Measurements from ENCODE around the gene ERGIC1.

GRCh38 chr5:172956936-172957335 lies 122.9 kb downstream of the ERGIC1 start:
- TF ChIP-seq, protein P1, sequence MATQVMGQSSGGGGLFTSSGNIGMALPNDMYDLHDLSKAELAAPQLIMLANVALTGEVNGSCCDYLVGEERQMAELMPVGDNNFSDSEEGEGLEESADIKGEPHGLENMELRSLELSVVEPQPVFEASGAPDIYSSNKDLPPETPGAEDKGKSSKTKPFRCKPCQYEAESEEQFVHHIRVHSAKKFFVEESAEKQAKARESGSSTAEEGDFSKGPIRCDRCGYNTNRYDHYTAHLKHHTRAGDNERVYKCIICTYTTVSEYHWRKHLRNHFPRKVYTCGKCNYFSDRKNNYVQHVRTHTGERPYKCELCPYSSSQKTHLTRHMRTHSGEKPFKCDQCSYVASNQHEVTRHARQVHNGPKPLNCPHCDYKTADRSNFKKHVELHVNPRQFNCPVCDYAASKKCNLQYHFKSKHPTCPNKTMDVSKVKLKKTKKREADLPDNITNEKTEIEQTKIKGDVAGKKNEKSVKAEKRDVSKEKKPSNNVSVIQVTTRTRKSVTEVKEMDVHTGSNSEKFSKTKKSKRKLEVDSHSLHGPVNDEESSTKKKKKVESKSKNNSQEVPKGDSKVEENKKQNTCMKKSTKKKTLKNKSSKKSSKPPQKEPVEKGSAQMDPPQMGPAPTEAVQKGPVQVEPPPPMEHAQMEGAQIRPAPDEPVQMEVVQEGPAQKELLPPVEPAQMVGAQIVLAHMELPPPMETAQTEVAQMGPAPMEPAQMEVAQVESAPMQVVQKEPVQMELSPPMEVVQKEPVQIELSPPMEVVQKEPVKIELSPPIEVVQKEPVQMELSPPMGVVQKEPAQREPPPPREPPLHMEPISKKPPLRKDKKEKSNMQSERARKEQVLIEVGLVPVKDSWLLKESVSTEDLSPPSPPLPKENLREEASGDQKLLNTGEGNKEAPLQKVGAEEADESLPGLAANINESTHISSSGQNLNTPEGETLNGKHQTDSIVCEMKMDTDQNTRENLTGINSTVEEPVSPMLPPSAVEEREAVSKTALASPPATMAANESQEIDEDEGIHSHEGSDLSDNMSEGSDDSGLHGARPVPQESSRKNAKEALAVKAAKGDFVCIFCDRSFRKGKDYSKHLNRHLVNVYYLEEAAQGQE (IDR thresholded peaks at IDR 0.05; ENCODE audit: unreplicated experiment): no peak
- TF ChIP-seq CTCF (conservative IDR thresholded peaks at IDR 0.05; ENCODE audit: low read depth in 2 of 2) (no peak), POLR2AphosphoS5 (IDR thresholded peaks at IDR 0.05; ENCODE audit: low read depth) (no peak), EZH2 (IDR thresholded peaks at IDR 0.05; ENCODE audit: low read depth, unreplicated experiment) (no peak), CREB1 (CRISPR knock-in tag; IDR thresholded peaks at IDR 0.05; ENCODE audit: low read depth) (no peak), EZH2phosphoT487 (IDR thresholded peaks at IDR 0.05; ENCODE audit: unreplicated experiment) (no peak)
